HepG2 (cell line): Measurements from ENCODE around the gene DCTN2. TPM values are rescaled to one million over a fixed set of nuclear protein-coding genes. Genes with fewer than 3 reads are reported as not detected.

ENCODE experiments used
- AHR ChIP-seq: IDR thresholded peaks from 2 replicates; pipeline ENCODE4 v1.6.1; 2018; ENCODE audit warnings: missing genetic modification reagents, missing compliant biosample characterization
- AKNA ChIP-seq: sonication (generic); formaldehyde crosslinking; IDR thresholded peaks from 2 replicates; pipeline ENCODE4 v1.4.0; 2020; ENCODE audit warnings: missing genetic modification reagents, borderline replicate concordance
- BHLHE40 ChIP-seq: IDR thresholded peaks from 2 replicates; pipeline ENCODE4 v1.6.1; 2011; ENCODE audit warnings: low read length, improper control_type of control experiment
- CREM ChIP-seq, 2 experiments: sonication (generic) in 1 of 2; formaldehyde crosslinking in 1 of 2; IDR thresholded peaks; 2 replicates each; pipeline versions ENCODE4 v1.4.0 to v1.6.1; 2016 to 2020; ENCODE audit warnings: antibody characterized with exemption in 1 of 2, mild to moderate bottlenecking in 1 of 2, missing genetic modification reagents in 1 of 2
- FOXO1 ChIP-seq: sonication (generic); formaldehyde crosslinking; IDR thresholded peaks from 2 replicates; pipeline ENCODE4 v1.4.0; 2020; ENCODE audit warnings: missing genetic modification reagents
- NAIF1 ChIP-seq: sonication (generic); formaldehyde crosslinking; IDR thresholded peaks from 2 replicates; pipeline ENCODE4 v1.5.0; 2020; ENCODE audit warnings: mild to moderate bottlenecking, missing genetic modification reagents, borderline replicate concordance
- PAWR ChIP-seq: sonication (generic); formaldehyde crosslinking; IDR thresholded peaks from 2 replicates; pipeline ENCODE4 v1.4.0; 2020; ENCODE audit warnings: missing genetic modification reagents, mild to moderate bottlenecking, borderline replicate concordance
- RERE ChIP-seq: IDR thresholded peaks from 2 replicates; pipeline ENCODE4 v1.6.1; 2016; ENCODE audit warnings: low read depth, missing genetic modification reagents, missing compliant biosample characterization
- RFXAP ChIP-seq: sonication (generic); formaldehyde crosslinking; IDR thresholded peaks from 2 replicates; pipeline ENCODE4 v1.4.0; 2020; ENCODE audit warnings: missing genetic modification reagents, borderline replicate concordance
- SNAI1 ChIP-seq: sonication (generic); formaldehyde crosslinking; IDR thresholded peaks from 2 replicates; pipeline ENCODE4 v1.5.0; 2020; ENCODE audit warnings: mild to moderate bottlenecking, missing genetic modification reagents, borderline replicate concordance
- YEATS4 ChIP-seq: sonication (generic); formaldehyde crosslinking; IDR thresholded peaks from 2 replicates; pipeline ENCODE4 v1.4.0; 2020; ENCODE audit warnings: missing genetic modification reagents, borderline replicate concordance
- ZKSCAN5 ChIP-seq: sonication (generic); formaldehyde crosslinking; IDR thresholded peaks from 2 replicates; pipeline ENCODE4 v1.5.1; 2020; ENCODE audit warnings: mild to moderate bottlenecking, missing genetic modification reagents
- ZNF280D ChIP-seq: sonication (generic); formaldehyde crosslinking; IDR thresholded peaks from 2 replicates; pipeline ENCODE4 v1.5.1; 2020; ENCODE audit warnings: mild to moderate bottlenecking, missing genetic modification reagents
- ZNF282 ChIP-seq: fragments of 450-650 bp; IDR thresholded peaks from 2 replicates; pipeline ENCODE4 v1.6.1; 2018; ENCODE audit not compliant: partially characterized antibody
- polyA plus RNA-seq, 8 experiments: library from polyadenylated mRNA; depleted of rRNA in 3 of 8; stranded (reverse) in 7 of 8; unstranded in 1 of 8; fragments of >200 nt; fragmentation: Illumina TruSeq in 4 of 8; extraction: Trizol in 4 of 8; gene quantifications; 2 replicates each; pipeline versions ENCODE4 v1.2.1 to v1.2.3, GENCODE V29; 2011 to 2016; ENCODE audit warnings: low read depth in 4 of 8, missing spikeins in 1 of 8, mixed read lengths in 1 of 8; ENCODE audit not compliant: insufficient read depth in 1 of 8
- total RNA-seq, 5 experiments: library from RNA; depleted of rRNA; stranded (reverse); fragments of >200 nt; fragmentation: Illumina TruSeq; extraction: Trizol; gene quantifications; 2 replicates each; pipeline ENCODE4 v1.2.3, GENCODE V29; 2016; ENCODE audit warnings: low read depth in 1 of 5

Gene DCTN2
- total and polyA plus RNA-seq, 2 of the 13 experiments (the other 11 are each of a cell fraction or from before 2014, with no cell fraction given) = 72.0 to 77.4 TPM

GRCh38 chr12:57549909-57550640 is 3.1 kb upstream of the DCTN2 start, which contains the start of gene KIF5A (continued):
- no peak for TF ChIP-seq AKNA (CRISPR knock-in tag)
- no peak for TF ChIP-seq ZNF280D (CRISPR knock-in tag)
- TF ChIP-seq PAWR (CRISPR knock-in tag) = no peak
- no peak for TF ChIP-seq YEATS4 (CRISPR knock-in tag)
- no peak for TF ChIP-seq AHR (CRISPR knock-in tag)
- no peak for TF ChIP-seq FOXO1 (CRISPR knock-in tag)
- no peak for TF ChIP-seq NAIF1 (CRISPR knock-in tag)
- TF ChIP-seq CREM (IDR thresholded peaks at IDR 0.05) = no peak
- no peak for TF ChIP-seq CREM (CRISPR knock-in tag; IDR thresholded peaks at IDR 0.05)
- no peak for TF ChIP-seq ZKSCAN5 (CRISPR knock-in tag)
- no peak for TF ChIP-seq ZNF282
- no peak for TF ChIP-seq RERE (CRISPR knock-in tag)
- no peak for TF ChIP-seq RFXAP
- no peak for TF ChIP-seq BHLHE40
- TF ChIP-seq SNAI1 (CRISPR knock-in tag) = no peak
